CD4-positive, alpha-beta T cell treated with Interferon gamma for 1 hour (primary cell): Measurements from ENCODE around the gene S1PR1.
A peak's percentile ranks its signal among the peaks of the same experiment; 100 is the strongest.

ENCODE experiments used
- DNase-seq: peaks from one replicate; pipeline ENCODE4 v3.0.0-alpha.2; 2020

The S1PR1 gene

GRCh38 chr1:101282314-101283038 is 45.7 kb downstream of the S1PR1 start:
- DNase-seq = no peak

- no peak for DNase-seq
These were observed 46.6 kb downstream of the S1PR1 start for GRCh38 chr1:101283443-101283842.

- DNase-seq = peak; percentile 47
These were observed 47.2 kb downstream of the S1PR1 start for GRCh38 chr1:101284021-101284420.

GRCh38 chr1:101284622-101285218 is 47.9 kb downstream of the S1PR1 start:
- no peak for DNase-seq

- DNase-seq = no peak
These were observed 49.2 kb downstream of the S1PR1 start for GRCh38 chr1:101285922-101286570.

GRCh38 chr1:101288491-101288944 is 51.7 kb downstream of the S1PR1 start:
- DNase-seq = peak; percentile 71

GRCh38 chr1:101290119-101290921 is 53.5 kb downstream of the S1PR1 start:
- no peak for DNase-seq
